H1 (cell line): Measurements from ENCODE around the gene PROCR. TPM values are rescaled to one million over a fixed set of nuclear protein-coding genes. Genes with fewer than 3 reads are reported as not detected.

Experiments used
- CTCF ChIA-PET: fragments of 300-600 bp; sonication (Branson Sonifier 250); formaldehyde crosslinking; loops from one replicate; lab custom pipeline; 2021; ENCODE audit not compliant: partially characterized antibody; lab: Charles Lee
- POLR2A ChIA-PET: fragments of 300-600 bp; sonication (Branson Sonifier 250); formaldehyde crosslinking; loops from one replicate; lab custom pipeline; 2021; ENCODE audit warnings: inconsistent platforms; ENCODE audit not compliant: partially characterized antibody; lab: Charles Lee
- DNase-seq, 2 experiments: peaks; one replicate each; pipeline versions ENCODE4 v3.0.0 to v3.0.0-alpha.2; 2010 to 2022; ENCODE audit warnings: low spot score in 2 of 2, low read depth in 1 of 2, mixed read lengths in 1 of 2
- FAIRE-seq: peaks from 2 replicates; lab custom pipeline; 2011; peaks lifted over from hg19 to GRCh38; lab: Jason Lieb, UNC
- H2AFZ ChIP-seq: 2 replicates; pipeline ENCODE4 v1.8.1; 2012; ENCODE audit warnings: low read length, inconsistent platforms
- H2AK5ac ChIP-seq: 2 replicates; pipeline ENCODE4 v1.6.1; 2013; ENCODE audit warnings: low read depth, low read length
- H2BK120ac ChIP-seq: replicated peaks from 2 replicates; pipeline ENCODE3; 2013; ENCODE audit warnings: low read depth, low read length, inconsistent platforms
- H2BK12ac ChIP-seq: 2 replicates; pipeline ENCODE4 v1.6.1; 2013; ENCODE audit warnings: low read depth, low read length
- H2BK15ac ChIP-seq: 2 replicates; pipeline ENCODE4 v1.6.1; 2013; ENCODE audit warnings: low read length
- H2BK20ac ChIP-seq: 2 replicates; pipeline ENCODE4 v1.6.1; 2013; ENCODE audit warnings: low read length
- H2BK5ac ChIP-seq: 2 replicates; pipeline ENCODE4 v1.6.1; 2013; ENCODE audit warnings: low read depth, low read length
- H3K14ac ChIP-seq: 2 replicates; pipeline ENCODE4 v1.6.1; 2013; ENCODE audit warnings: inconsistent platforms; ENCODE audit not compliant: insufficient read length
- H3K18ac ChIP-seq: 2 replicates; pipeline ENCODE4 v1.6.1; 2013; ENCODE audit warnings: low read length; ENCODE audit errors: extremely low read depth
- H3K23ac ChIP-seq: 2 replicates; pipeline ENCODE4 v1.6.1; 2013; ENCODE audit warnings: inconsistent platforms; ENCODE audit not compliant: insufficient read length
- H3K23me2 ChIP-seq: 2 replicates; pipeline ENCODE4 v1.6.1; 2013; ENCODE audit warnings: low read depth, low read length
- H3K27ac ChIP-seq: 2 replicates; pipeline ENCODE4 v1.6.1; 2011; ENCODE audit warnings: low read depth, low read length, inconsistent platforms
- H3K27me3 ChIP-seq, 4 experiments: replicated peaks in 1 of 4; 1 replicate in 1 of 4; 2 replicates in 3 of 4; pipeline versions ENCODE4 v1.6.1 to v1.8.1; 2011 to 2013; ENCODE audit warnings: low read length in 3 of 4, mild to moderate bottlenecking in 3 of 4, inconsistent platforms in 2 of 4, mixed read lengths in 2 of 4, moderate library complexity in 1 of 4; ENCODE audit not compliant: control insufficient read depth in 3 of 4, insufficient read depth in 3 of 4; ENCODE audit errors: extremely low read depth in 1 of 4
- H3K36me3 ChIP-seq, 4 experiments: 2 replicates each; pipeline versions ENCODE4 v1.6.1 to v1.8.1; 2011 to 2013; ENCODE audit warnings: mild to moderate bottlenecking in 4 of 4, low read length in 3 of 4, moderate library complexity in 2 of 4, control low read depth in 1 of 4, inconsistent platforms in 1 of 4; ENCODE audit not compliant: insufficient read depth in 4 of 4, control insufficient read depth in 2 of 4
- H3K4ac ChIP-seq: replicated peaks from 2 replicates; pipeline ENCODE3; 2013; ENCODE audit warnings: low read length, low read depth, mixed read lengths, inconsistent platforms; ENCODE audit not compliant: insufficient read length
- H3K4me1 ChIP-seq, 4 experiments: replicated peaks in 1 of 4; 1 replicate in 1 of 4; 2 replicates in 3 of 4; pipeline versions ENCODE4 v1.6.1 to v1.8.1; 2011 to 2013; ENCODE audit warnings: low read length in 3 of 4, inconsistent platforms in 2 of 4, mixed read lengths in 1 of 4; ENCODE audit not compliant: insufficient read depth in 4 of 4, control insufficient read depth in 3 of 4
- H3K4me2 ChIP-seq, 2 experiments: 2 replicates each; pipeline versions ENCODE4 v1.6.1 to v1.8.1; 2011 to 2013; ENCODE audit warnings: low read depth in 2 of 2, low read length in 2 of 2, control low read depth in 1 of 2, inconsistent platforms in 1 of 2, mild to moderate bottlenecking in 1 of 2; ENCODE audit not compliant: insufficient read depth in 1 of 2
- H3K4me3 ChIP-seq, 4 experiments: fragments of 200-600, 300-600 bp in 1 of 4; sonication (generic), shearing (Covaris generic), sonication (Bioruptor Twin) in 1 of 4; 2 replicates each; pipeline versions ENCODE4 v1.5.1 to v1.8.1; 2011 to 2016; ENCODE audit warnings: low read length in 4 of 4, low read depth in 3 of 4, control low read depth in 2 of 4, inconsistent platforms in 2 of 4, mild to moderate bottlenecking in 2 of 4, mixed read lengths in 1 of 4, moderate library complexity in 1 of 4; ENCODE audit not compliant: insufficient read depth in 2 of 4; ENCODE audit errors: extremely low read depth in 1 of 4
- H3K56ac ChIP-seq: replicated peaks from 2 replicates; pipeline ENCODE3; 2013; ENCODE audit warnings: low read depth, mild to moderate bottlenecking, mixed read lengths, low read length, inconsistent platforms; ENCODE audit not compliant: insufficient read length
- H3K79me1 ChIP-seq: 2 replicates; pipeline ENCODE4 v1.6.1; 2013; ENCODE audit warnings: low read depth, low read length, control low read depth
- H3K79me2 ChIP-seq, 2 experiments: 2 replicates each; pipeline versions ENCODE4 v1.6.1 to v1.8.1; 2012 to 2013; ENCODE audit warnings: low read length in 2 of 2, mild to moderate bottlenecking in 2 of 2, inconsistent platforms in 1 of 2; ENCODE audit not compliant: insufficient read depth in 2 of 2, control insufficient read depth in 1 of 2
- H3K9ac ChIP-seq, 4 experiments: replicated peaks in 1 of 4; 1 replicate in 1 of 4; 2 replicates in 3 of 4; pipeline versions ENCODE4 v1.6.1 to v1.8.1; 2011 to 2013; ENCODE audit warnings: low read depth in 3 of 4, low read length in 3 of 4, control low read depth in 2 of 4, mild to moderate bottlenecking in 2 of 4, moderate library complexity in 2 of 4, inconsistent platforms in 1 of 4; ENCODE audit errors: extremely low read depth in 1 of 4
- H3K9me3 ChIP-seq, 2 experiments: 2 replicates each; pipeline versions ENCODE4 v1.6.1 to v1.8.1; 2012 to 2013; ENCODE audit warnings: mild to moderate bottlenecking in 2 of 2, moderate library complexity in 2 of 2, control low read depth in 1 of 2, inconsistent platforms in 1 of 2, low read depth in 1 of 2, low read length in 1 of 2, mixed read lengths in 1 of 2; ENCODE audit not compliant: insufficient read depth in 2 of 2
- H4K20me1 ChIP-seq, 2 experiments: replicated peaks in 1 of 2; 2 replicates each; pipeline versions ENCODE3 to v1.8.1; 2011 to 2013; ENCODE audit warnings: inconsistent platforms in 2 of 2, low read length in 2 of 2, mild to moderate bottlenecking in 1 of 2; ENCODE audit not compliant: insufficient read depth in 2 of 2, control insufficient read depth in 1 of 2
- H4K5ac ChIP-seq: 2 replicates; pipeline ENCODE4 v1.6.1; 2013; ENCODE audit warnings: low read length, low read depth, mixed read lengths, inconsistent platforms; ENCODE audit not compliant: insufficient read length
- H4K8ac ChIP-seq: 2 replicates; pipeline ENCODE4 v1.8.0; 2013; ENCODE audit warnings: mild to moderate bottlenecking, moderate library complexity, low read length, inconsistent platforms; ENCODE audit not compliant: insufficient read depth; ENCODE audit errors: extremely low read depth
- H4K91ac ChIP-seq: replicated peaks from 2 replicates; pipeline ENCODE3; 2013; ENCODE audit warnings: low read length, mixed read lengths, inconsistent platforms; ENCODE audit not compliant: insufficient read length
- CHD2 ChIP-seq: IDR thresholded peaks from 2 replicates; pipeline ENCODE4 v1.6.1; 2012; ENCODE audit warnings: low read length, improper control_type of control experiment
- CTBP2 ChIP-seq: IDR thresholded peaks from 2 replicates; pipeline ENCODE4 v1.7.0; 2011; ENCODE audit warnings: borderline replicate concordance, mild to moderate bottlenecking, moderate library complexity, mixed read lengths, low read length; ENCODE audit not compliant: insufficient read depth, insufficient read length
- JUN ChIP-seq: IDR thresholded peaks from 2 replicates; pipeline ENCODE4 v1.6.1; 2011; ENCODE audit warnings: low read depth, mild to moderate bottlenecking, improper control_type of control experiment, low read length
- NRF1 ChIP-seq: IDR thresholded peaks from 2 replicates; pipeline ENCODE4 v1.6.1; 2011; ENCODE audit warnings: mild to moderate bottlenecking, low read depth, low read length, improper control_type of control experiment
- SAP30 ChIP-seq: fragments of 300-600 bp; sonication (generic); IDR thresholded peaks from 2 replicates; pipeline ENCODE4 v1.7.1; 2012; ENCODE audit warnings: low read length, moderate library complexity, mild to moderate bottlenecking, inconsistent platforms; ENCODE audit not compliant: insufficient read depth, insufficient replicate concordance
- SIN3A ChIP-seq, 2 experiments: IDR thresholded peaks in 1 of 2; conservative IDR thresholded peaks in 1 of 2; 2 replicates each; pipeline ENCODE4 v1.6.1; 2011 to 2012; ENCODE audit warnings: low read length in 2 of 2, improper control_type of control experiment in 1 of 2, low read depth in 1 of 2, mild to moderate bottlenecking in 1 of 2
- SIX5 ChIP-seq: IDR thresholded peaks from 2 replicates; pipeline ENCODE4 v1.6.1; 2011; ENCODE audit warnings: mild to moderate bottlenecking, low read depth, low read length
- SP1 ChIP-seq: IDR thresholded peaks from 2 replicates; pipeline ENCODE4 v1.6.1; 2011; ENCODE audit warnings: low read depth, low read length
- SP2 ChIP-seq: IDR thresholded peaks from 2 replicates; pipeline ENCODE4 v1.6.1; 2012; ENCODE audit warnings: mild to moderate bottlenecking, low read length, inconsistent platforms
- WGBS, 2 experiments: shearing (Covaris generic) in 1 of 2; methylation state at CpG; one replicate each; pipeline versions ENCODE4 v1.1.6 to v1.1.7; 2013 to 2015; ENCODE audit warnings: low lambda C conversion rate in 2 of 2, mixed read lengths in 2 of 2, inconsistent platforms in 1 of 2, low coverage in 1 of 2, missing lambda C conversion rate in 1 of 2; ENCODE audit not compliant: insufficient replicate concordance in 2 of 2, insufficient coverage in 1 of 2, insufficient read length in 1 of 2; ENCODE audit errors: extremely low coverage in 1 of 2, missing lambda C conversion rate in 1 of 2; 5-methylcytosine and 5-hydroxymethylcytosine counted together
- long read RNA-seq, 2 experiments: library from RNA in 1 of 2; library from capped mRNA in 1 of 2; stranded (forward); transcript quantifications; one replicate each; pipeline ENCODE4 v2.0.0, GENCODE V29; 2021; ENCODE audit warnings: inconsistent platforms in 1 of 2
- polyA minus RNA-seq, 3 experiments: library from RNA; depleted of rRNA, polyadenylated mRNA; stranded (reverse); fragments of >200 nt; gene quantifications; 1 replicate in 2 of 3; 2 replicates in 1 of 3; pipeline ENCODE4 v1.2.3, GENCODE V29; 2011
- polyA plus RNA-seq, 7 experiments: library from polyadenylated mRNA; depleted of rRNA in 3 of 7; stranded (reverse) in 5 of 7; unstranded in 2 of 7; fragments of >200 nt in 5 of 7; fragments of 200-250 nt in 2 of 7; gene quantifications; 1 replicate in 5 of 7; 2 replicates in 1 of 7; 4 replicates in 1 of 7; pipeline versions ENCODE4 v1.2.1 to v1.2.3, GENCODE V29; 2011 to 2013; ENCODE audit warnings: missing spikeins in 2 of 7, mixed read lengths in 2 of 7
- total RNA-seq: library from RNA; stranded (reverse); fragmentation: NEBNext Ultra II Directional; extraction: Animal tissue kit (Norgen Biotek cat#: 25700); gene quantifications from 2 replicates; pipeline ENCODE4 v1.2.1, GENCODE V29; 2021

Gene PROCR
- total RNA-seq (19.5 and 21.3 TPM in 2 replicates), polyA plus RNA-seq (2011; rRNA removed) (42.9 and 54.4 TPM in 2 replicates), polyA minus RNA-seq (2011; rRNA and poly(A)+ RNA removed) (18.1 and 18.2 TPM in 2 replicates)
- polyA plus RNA-seq (2011; cell fraction: cytosol; rRNA removed), result 33.2 TPM
- polyA plus RNA-seq (2011; cell fraction: nucleus; rRNA removed), result 44.0 TPM
- 14.9 to 23.5 TPM (median 19.7 TPM) in 4 replicates for polyA plus RNA-seq (2012, experiment 1 of 2)
- 25.4 TPM for polyA plus RNA-seq (2012, experiment 2 of 2)
- polyA plus RNA-seq (2013, experiment 1 of 2), result 23.6 TPM
- polyA plus RNA-seq (2013, experiment 2 of 2), result 29.0 TPM
- 11.0 TPM for polyA minus RNA-seq (2011; cell fraction: cytosol; rRNA and poly(A)+ RNA removed)
- polyA minus RNA-seq (2011; cell fraction: nucleus; rRNA and poly(A)+ RNA removed), result 13.2 TPM
- long read RNA-seq, experiment 1, transcript PROCR-201 (4 exons, 1,348 nt), result major isoform, 28 of 33 reads
- long read RNA-seq, experiment 1, partial matches to known transcripts, result 3 of 33 reads
- long read RNA-seq, experiment 1, other reads (novel, unspliced or antisense), result 2 of 33 reads
- long read RNA-seq, experiment 2, transcript PROCR-201 (4 exons, 1,348 nt), result major isoform, 9 of 11 reads
- long read RNA-seq, experiment 2, partial matches to known transcripts, result 1 of 11 reads
- long read RNA-seq, experiment 2, other reads (novel, unspliced or antisense), result 1 of 11 reads

DNA sequence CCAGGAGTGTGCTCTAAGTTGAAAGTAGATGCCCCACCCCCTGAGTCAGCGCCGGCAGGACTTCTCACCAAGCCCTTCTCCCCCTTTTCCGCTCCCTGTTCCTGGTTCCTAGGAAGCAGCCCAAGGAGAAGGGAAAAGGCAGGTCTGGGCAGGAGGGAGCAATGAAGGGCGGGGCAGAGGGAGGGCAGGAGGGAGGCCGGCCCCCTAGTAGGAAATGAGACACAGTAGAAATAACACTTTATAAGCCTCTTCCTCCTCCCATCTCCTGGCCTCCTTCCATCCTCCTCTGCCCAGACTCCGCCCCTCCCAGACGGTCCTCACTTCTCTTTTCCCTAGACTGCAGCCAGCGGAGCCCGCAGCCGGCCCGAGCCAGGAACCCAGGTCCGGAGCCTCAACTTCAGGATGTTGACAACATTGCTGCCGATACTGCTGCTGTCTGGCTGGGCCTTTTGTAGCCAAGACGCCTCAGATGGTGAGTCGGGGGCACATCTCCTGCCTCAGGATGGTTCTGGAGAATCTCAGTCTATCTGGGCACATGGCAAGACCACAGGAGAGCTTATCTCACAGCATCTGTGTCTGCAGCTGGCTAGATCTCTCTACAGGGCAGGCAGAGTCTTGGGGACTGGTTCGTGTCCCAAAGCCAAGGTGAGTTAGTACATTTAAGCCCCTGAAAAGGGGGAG, at the start of gene PROCR:
PROCR (plus strand) TSS at position 320 of the 681 bp plus-strand sequence; CDS start at position 403, 83 bp downstream.
- H2BK5ac ChIP-seq, result 0 out of 2 replicates have a peak within 1 kb of the TSS, but pooled peaks have one; percentile 62
- peak within 1 kb of the TSS; percentile 36 to 54 (median 44); a peak in 7 of 8 replicates for H3K4me3 ChIP-seq
- no peaks in the 10 kb centered on the region for H3K79me1 ChIP-seq
- WGBS, 2 experiments, result 18% methylated on average over 13 of the region's 16 CpGs; no CpG with 5 or more reads in 1 of the 2 experiments
- peak within 1 kb of the TSS; percentile 18 for H2AFZ ChIP-seq
- no peak within 1 kb of the TSS; the same call in 1 of the 2 replicates for H2BK15ac ChIP-seq
- H3K4ac ChIP-seq, result no peak within 1 kb of the TSS
- peaks cover 6% of the 10 kb centered on the region; the same call in 1 of the 2 replicates for H3K23me2 ChIP-seq
- no peak within 1 kb of the TSS for H4K5ac ChIP-seq
- ChIA-PET POLR2A (no interaction called here), CTCF (no interaction called here)
- peak within 1 kb of the TSS; percentile 72 for H3K18ac ChIP-seq
- H3K4me2 ChIP-seq, result peak within 1 kb of the TSS; percentile 71 to 72
- H4K8ac ChIP-seq, result peak within 1 kb of the TSS; percentile 12; the same call in 1 of the 2 replicates
- peaks cover 0 to 16% (median 8%) of the 10 kb centered on the region in 4 experiments; a peak in 6 of 7 replicates for H3K4me1 ChIP-seq
- H3K9ac ChIP-seq, result 0 out of 7 replicates have a peak within 1 kb of the TSS, but pooled peaks of 1 of the 4 experiments have one; percentile 9
- H2BK20ac ChIP-seq, result peak within 1 kb of the TSS; percentile 87; the same call in 1 of the 2 replicates
- no peaks in the 10 kb centered on the region for H4K20me1 ChIP-seq
- H3K14ac ChIP-seq, result no peak within 1 kb of the TSS
- H3K36me3 ChIP-seq, result no peaks in the 10 kb centered on the region
- H4K91ac ChIP-seq, result no peak within 1 kb of the TSS
- no peak within 1 kb of the TSS for H3K27ac ChIP-seq
- H3K56ac ChIP-seq, result no peak within 1 kb of the TSS
- no peak within 1 kb of the TSS; the same call in 1 of the 2 replicates for H2AK5ac ChIP-seq
- DNase-seq (peak in 1 of 2 experiments; percentile 79), FAIRE-seq (no peak)
- H3K9me3 ChIP-seq, result no peaks in the 10 kb centered on the region
- H2BK12ac ChIP-seq, result peak within 1 kb of the TSS; percentile 45
- H2BK120ac ChIP-seq, result no peak within 1 kb of the TSS
- H3K23ac ChIP-seq, result no peak within 1 kb of the TSS
- peaks cover 0 to 2% (median 0%) of the 10 kb centered on the region in 4 experiments; a peak in 2 of 7 replicates for H3K27me3 ChIP-seq
- no peaks in the 10 kb centered on the region for H3K79me2 ChIP-seq
- TF ChIP-seq SIX5 (no peak), JUN (no peak), SAP30 (no peak), NRF1 (no peak), CTBP2 (no peak), SIN3A (conservative IDR thresholded peaks at IDR 0.05 in 1 of 2, IDR thresholded peaks at IDR 0.05 in 1 of 2; ENCODE audit: low read depth in 1 of 2, low read length in 2 of 2) (no peak), SP1 (peak; percentile 37; the same call in 1 of the 2 replicates), CHD2 (no peak), SP2 (no peak)
